Esophagus squamous epithelium (tissue), 5 donors: ENCODE data around the gene MECP2. TPM values are rescaled to one million over a fixed set of nuclear protein-coding genes. Genes with fewer than 3 reads are reported as not detected.
A peak's percentile ranks its signal among the peaks of the same experiment; 100 is the strongest.

Experiments
- DNase-seq: peaks from one replicate; lab custom pipeline; 2025; lab: John Stamatoyannopoulos, UW
- H3K27ac ChIP-seq, 4 donors: fragments of 200-600 bp; sonication (generic); one replicate each; pipeline ENCODE4 v1.5.1; 2016 to 2019; ENCODE audit warnings: mild to moderate bottlenecking in 1 of 4
- H3K27me3 ChIP-seq, 4 donors: fragments of 200-600 bp; sonication (generic); 1 replicate in 3 of 4; 2 replicates in 1 of 4; pipeline versions ENCODE4 v1.5.1 to v1.6.0; 2017 to 2021; ENCODE audit warnings: antibody characterized with exemption in 1 of 4
- H3K36me3 ChIP-seq, 3 donors: fragments of 200-600 bp; sonication (generic); one replicate each; pipeline ENCODE4 v1.5.1; 2016 to 2019
- H3K4me1 ChIP-seq, 3 donors: fragments of 200-600 bp; sonication (generic); one replicate each; pipeline ENCODE4 v1.5.1; 2017 to 2019
- H3K4me3 ChIP-seq, 4 donors: fragments of 200-600 bp; sonication (generic); 1 replicate in 3 of 4; 2 replicates in 1 of 4; pipeline ENCODE4 v1.5.1; 2016 to 2019; ENCODE audit warnings: mild to moderate bottlenecking in 2 of 4, moderate library complexity in 1 of 4
- H3K9me3 ChIP-seq, 3 donors: fragments of 200-600 bp; sonication (generic); one replicate each; pipeline ENCODE4 v1.5.1; 2016 to 2019
- CTCF ChIP-seq, 6 experiments: fragments of 450-650 bp in 4 of 6; fragments of 200-600 bp in 2 of 6; sonication (generic) in 2 of 6; IDR thresholded peaks; one replicate each; pipeline ENCODE4 v1.5.1; 2016 to 2019; ENCODE audit warnings: antibody characterized with exemption in 6 of 6, mild to moderate bottlenecking in 4 of 6, moderate library complexity in 4 of 6
- POLR2A ChIP-seq, 4 donors: fragments of 450-650 bp; IDR thresholded peaks; one replicate each; pipeline ENCODE4 v1.6.1; 2017; ENCODE audit warnings: antibody characterized with exemption in 4 of 4, mild to moderate bottlenecking in 4 of 4, moderate library complexity in 3 of 4
- WGBS, 2 donors: methylation state at CpG; one replicate each; pipeline ENCODE4 v1.1.5; 2018; 5-methylcytosine and 5-hydroxymethylcytosine counted together
- intact Hi-C: fragments of 100-400 bp; cut with DNase I; formaldehyde crosslinking; loops from one replicate; pipeline ENCODE4 v1.15.0; 2022
- total RNA-seq, 4 donors: library from RNA; depleted of rRNA; stranded (reverse); fragments of >200 nt; gene quantifications; one replicate each; pipeline ENCODE4 v1.1.0, GENCODE V29; 2016
- donor health status: DM: yes; HTN: yes; CAD: no.

The MECP2 gene
- total RNA-seq, 4 donors from 2014 or later, result 17.7 to 38.7 (median 25.4) TPM

DNA sequence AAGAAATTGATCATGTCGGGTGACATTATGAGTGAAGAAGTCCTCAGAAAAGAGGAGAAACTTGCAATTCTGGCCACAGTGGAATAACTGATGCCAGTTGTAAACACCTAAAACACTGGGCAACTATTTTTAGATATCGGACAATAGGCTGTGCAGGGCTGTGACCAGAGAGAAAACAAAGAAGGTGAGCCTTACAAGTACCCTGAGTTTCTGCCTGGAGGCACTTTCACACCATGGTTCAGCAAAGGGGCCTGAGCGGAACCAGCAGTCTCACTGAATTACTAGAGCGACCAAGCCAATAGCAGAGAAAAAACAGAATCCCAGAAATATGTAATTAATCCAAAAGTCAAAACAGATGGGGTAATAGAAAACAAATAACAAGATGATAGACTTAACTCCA is 89.0 kb downstream of the MECP2 start:
- intact Hi-C loops, result no loop called here
- H3K4me3 ChIP-seq, result no peak overlapping the region
- H3K27me3 ChIP-seq, result peaks cover 0 to 3% (median 0%) of the 10 kb centered on the region in 4 donors

GRCh38 chrX:154006947-154007346 is 90.6 kb downstream of the MECP2 start:
- H3K4me1 ChIP-seq, result peaks cover 0 to 10% (median 7%) of the 10 kb centered on the region in 3 donors
- WGBS, 2 donors, result 100% methylated on average over 1 of the region's 20 CpGs; no CpG with 5 or more reads in 1 of the 2 donors
- H3K27ac ChIP-seq, result no peak overlapping the region
- H3K27me3 ChIP-seq, result no peaks in the 10 kb centered on the region
- H3K4me3 ChIP-seq, result no peak overlapping the region
- peaks cover 0 to 17% (median 0%) of the 10 kb centered on the region in 3 donors for H3K36me3 ChIP-seq
- TF ChIP-seq CTCF (IDR thresholded peaks at IDR 0.05), result no peak
- TF ChIP-seq POLR2A (IDR thresholded peaks at IDR 0.05), result no peak
- DNase-seq, result no peak
- intact Hi-C loops, result no loop called here
- H3K9me3 ChIP-seq, result no peaks in the 10 kb centered on the region

More for the DNA sequence above, 89.0 kb downstream of the MECP2 start:
- Histone ChIP-seq H3K27ac (peak overlapping the region in 2 of 4 donors; percentile 20 to 33), H3K36me3 (peaks cover 0 to 32% (median 0%) of the 10 kb centered on the region in 3 donors), H3K9me3 (no peaks in the 10 kb centered on the region), H3K4me1 (peaks cover 0 to 9% (median 0%) of the 10 kb centered on the region in 3 donors)
- DNase-seq, result no peak
- WGBS, 2 donors, result 63 to 78% methylated on average over 3 to 4 of the region's 4 CpGs
- TF ChIP-seq POLR2A (IDR thresholded peaks at IDR 0.05) (no peak), CTCF (IDR thresholded peaks at IDR 0.05) (no peak)

GRCh38 chrX:154004315-154004714 is 93.2 kb downstream of the MECP2 start:
- no peaks in the 10 kb centered on the region for H3K36me3 ChIP-seq
- intact Hi-C loops, result no loop called here
- H3K27ac ChIP-seq, result no peak overlapping the region
- DNase-seq, result no peak
- H3K4me3 ChIP-seq, result no peak overlapping the region
- no peaks in the 10 kb centered on the region for H3K27me3 ChIP-seq
- WGBS, 2 donors, result 64 to 65% methylated on average over 7 to 11 of the region's 11 CpGs
- no peak for TF ChIP-seq POLR2A (IDR thresholded peaks at IDR 0.05)
- no peak for TF ChIP-seq CTCF (IDR thresholded peaks at IDR 0.05)
- H3K9me3 ChIP-seq, result no peaks in the 10 kb centered on the region
- H3K4me1 ChIP-seq, result peaks cover 0 to 35% (median 7%) of the 10 kb centered on the region in 3 donors

DNA sequence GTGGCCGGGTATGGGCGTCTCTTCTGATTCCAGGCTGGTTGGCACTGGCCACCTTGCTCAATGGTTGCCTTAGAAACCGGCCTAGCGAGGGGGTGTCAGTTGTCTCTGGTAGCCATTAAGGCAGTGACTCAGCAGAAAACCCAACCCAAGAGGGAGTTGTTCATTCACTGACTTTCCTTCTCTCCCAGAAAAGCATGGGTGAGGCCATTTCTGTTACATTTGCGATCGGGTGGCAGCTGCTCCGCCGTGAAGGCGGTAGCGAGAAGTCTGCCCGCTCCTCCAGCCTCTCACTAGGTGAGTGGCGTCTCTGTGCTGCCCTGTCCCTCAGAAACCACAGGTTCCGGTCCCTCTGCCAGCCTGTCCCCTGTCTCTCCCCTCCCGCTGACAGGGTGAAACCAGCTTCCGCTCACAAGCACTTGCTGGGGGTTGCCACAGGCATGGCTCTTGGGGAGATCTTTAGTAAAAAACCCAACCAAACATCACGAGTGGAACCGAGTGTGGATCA is 95.2 kb downstream of the MECP2 start:
- H3K4me3 ChIP-seq, result peak overlapping the region in 1 of 4 donors; percentile 21
- no peak for DNase-seq
- TF ChIP-seq POLR2A (IDR thresholded peaks at IDR 0.05), result no peak
- TF ChIP-seq CTCF (IDR thresholded peaks at IDR 0.05), result no peak
- WGBS, 2 donors, result 13 to 77% methylated on average over 2 to 3 of the region's 17 CpGs
- peak overlapping the region; percentile 67 to 84 (median 74) for H3K27ac ChIP-seq
- H3K4me1 ChIP-seq, result peaks cover 0 to 39% (median 7%) of the 10 kb centered on the region in 3 donors
- no peaks in the 10 kb centered on the region for H3K9me3 ChIP-seq
- intact Hi-C loops, result no loop called here
- no peaks in the 10 kb centered on the region for H3K36me3 ChIP-seq
- H3K27me3 ChIP-seq, result no peaks in the 10 kb centered on the region

GRCh38 chrX:154000051-154000450 is 97.5 kb downstream of the MECP2 start:
- no peak for DNase-seq
- Histone ChIP-seq H3K27ac (peak overlapping the region; percentile 67 to 84 (median 72)), H3K36me3 (no peaks in the 10 kb centered on the region), H3K4me3 (peak overlapping the region in 2 of 4 donors; percentile 3 to 32), H3K4me1 (peaks cover 0 to 39% (median 7%) of the 10 kb centered on the region in 3 donors), H3K9me3 (no peaks in the 10 kb centered on the region), H3K27me3 (no peaks in the 10 kb centered on the region)
- TF ChIP-seq POLR2A (IDR thresholded peaks at IDR 0.05), result no peak
- no peak for TF ChIP-seq CTCF (IDR thresholded peaks at IDR 0.05)
- intact Hi-C loops, result no loop called here
- 32 to 42% methylated on average over 3 to 5 of the region's 5 CpGs for WGBS, 2 donors
